NB4 (cell line): ENCODE data around the gene SND1.

Experiments used
- DNase-seq: peaks from one replicate; pipeline ENCODE4 v3.0.0; 2010; ENCODE audit warnings: low read depth
- H3K4me3 ChIP-seq: one replicate; pipeline ENCODE4 v1.5.1; 2011; ENCODE audit warnings: mild to moderate bottlenecking, low read depth, low read length, moderate library complexity
- MYC ChIP-seq: IDR thresholded peaks from 2 replicates; pipeline ENCODE4 v1.6.1; 2011; ENCODE audit warnings: low read depth, low read length
- POLR2A ChIP-seq: IDR thresholded peaks from 2 replicates; pipeline ENCODE4 v1.6.1; 2011; ENCODE audit warnings: mild to moderate bottlenecking; ENCODE audit not compliant: insufficient read length; ENCODE audit errors: extremely low read depth
- TF ChIP-seq, protein P1 (sequence below): IDR thresholded peaks from one replicate; pipeline ENCODE4 v1.5.1; 2012; ENCODE audit warnings: low read depth, low read length
- TF ChIP-seq, protein P2 (sequence below): IDR thresholded peaks from 2 replicates; pipeline ENCODE4 v1.6.1; 2011; ENCODE audit warnings: low read depth, low read length

The SND1 gene

DNA sequence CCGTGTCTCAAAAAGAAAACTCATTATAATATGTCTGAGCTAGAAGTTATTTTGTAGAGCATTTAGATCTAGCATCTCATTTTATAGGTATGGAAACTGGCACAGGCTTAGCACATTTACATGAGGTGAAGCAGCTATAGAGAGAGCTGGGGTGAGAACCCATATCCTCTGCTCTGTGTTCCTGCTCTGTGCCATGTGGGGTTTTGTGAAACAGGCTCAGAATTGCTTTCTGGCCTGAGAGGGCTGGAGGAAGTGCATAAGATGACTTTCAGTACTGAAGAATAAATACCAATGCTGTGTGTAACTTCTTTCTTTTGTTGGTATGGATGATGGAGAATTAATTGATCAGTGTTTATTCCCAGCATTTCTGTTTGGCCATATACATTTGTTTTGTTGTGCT is 220.1 kb downstream of the SND1 start:
- DNase-seq = no peak
- TF ChIP-seq, protein P1, sequence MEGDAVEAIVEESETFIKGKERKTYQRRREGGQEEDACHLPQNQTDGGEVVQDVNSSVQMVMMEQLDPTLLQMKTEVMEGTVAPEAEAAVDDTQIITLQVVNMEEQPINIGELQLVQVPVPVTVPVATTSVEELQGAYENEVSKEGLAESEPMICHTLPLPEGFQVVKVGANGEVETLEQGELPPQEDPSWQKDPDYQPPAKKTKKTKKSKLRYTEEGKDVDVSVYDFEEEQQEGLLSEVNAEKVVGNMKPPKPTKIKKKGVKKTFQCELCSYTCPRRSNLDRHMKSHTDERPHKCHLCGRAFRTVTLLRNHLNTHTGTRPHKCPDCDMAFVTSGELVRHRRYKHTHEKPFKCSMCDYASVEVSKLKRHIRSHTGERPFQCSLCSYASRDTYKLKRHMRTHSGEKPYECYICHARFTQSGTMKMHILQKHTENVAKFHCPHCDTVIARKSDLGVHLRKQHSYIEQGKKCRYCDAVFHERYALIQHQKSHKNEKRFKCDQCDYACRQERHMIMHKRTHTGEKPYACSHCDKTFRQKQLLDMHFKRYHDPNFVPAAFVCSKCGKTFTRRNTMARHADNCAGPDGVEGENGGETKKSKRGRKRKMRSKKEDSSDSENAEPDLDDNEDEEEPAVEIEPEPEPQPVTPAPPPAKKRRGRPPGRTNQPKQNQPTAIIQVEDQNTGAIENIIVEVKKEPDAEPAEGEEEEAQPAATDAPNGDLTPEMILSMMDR = no peak
- TF ChIP-seq, protein P2, sequence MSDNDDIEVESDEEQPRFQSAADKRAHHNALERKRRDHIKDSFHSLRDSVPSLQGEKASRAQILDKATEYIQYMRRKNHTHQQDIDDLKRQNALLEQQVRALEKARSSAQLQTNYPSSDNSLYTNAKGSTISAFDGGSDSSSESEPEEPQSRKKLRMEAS = no peak
- no peak for TF ChIP-seq POLR2A
- no peak for TF ChIP-seq MYC

DNA sequence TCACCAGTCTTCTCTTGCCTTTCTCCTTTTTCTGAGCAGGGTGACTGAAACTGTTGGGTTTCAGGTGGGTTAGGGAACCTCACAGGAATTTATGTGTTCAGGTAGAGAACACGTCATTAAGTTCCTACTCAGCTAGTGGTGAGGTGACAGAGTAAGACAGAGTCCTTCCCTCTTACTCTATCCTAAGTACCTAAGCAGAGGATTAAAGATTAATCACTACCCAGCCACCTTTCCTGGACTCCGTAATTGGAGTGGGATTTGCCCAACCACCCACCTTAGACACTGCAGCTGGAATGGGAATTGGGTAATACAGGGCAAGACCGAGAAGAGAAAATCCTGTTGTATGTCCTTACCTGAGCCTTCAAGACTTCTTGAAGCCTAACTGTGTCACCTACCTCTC is 221.2 kb downstream of the SND1 start:
- TF ChIP-seq POLR2A (no peak), MYC (no peak)
- TF ChIP-seq, protein P1 = no peak
- TF ChIP-seq, protein P2 = no peak
- no peak for DNase-seq
- no peak overlapping the region for H3K4me3 ChIP-seq

More for the DNA sequence above, 220.1 kb downstream of the SND1 start:
- H3K4me3 ChIP-seq = no peak overlapping the region

DNA sequence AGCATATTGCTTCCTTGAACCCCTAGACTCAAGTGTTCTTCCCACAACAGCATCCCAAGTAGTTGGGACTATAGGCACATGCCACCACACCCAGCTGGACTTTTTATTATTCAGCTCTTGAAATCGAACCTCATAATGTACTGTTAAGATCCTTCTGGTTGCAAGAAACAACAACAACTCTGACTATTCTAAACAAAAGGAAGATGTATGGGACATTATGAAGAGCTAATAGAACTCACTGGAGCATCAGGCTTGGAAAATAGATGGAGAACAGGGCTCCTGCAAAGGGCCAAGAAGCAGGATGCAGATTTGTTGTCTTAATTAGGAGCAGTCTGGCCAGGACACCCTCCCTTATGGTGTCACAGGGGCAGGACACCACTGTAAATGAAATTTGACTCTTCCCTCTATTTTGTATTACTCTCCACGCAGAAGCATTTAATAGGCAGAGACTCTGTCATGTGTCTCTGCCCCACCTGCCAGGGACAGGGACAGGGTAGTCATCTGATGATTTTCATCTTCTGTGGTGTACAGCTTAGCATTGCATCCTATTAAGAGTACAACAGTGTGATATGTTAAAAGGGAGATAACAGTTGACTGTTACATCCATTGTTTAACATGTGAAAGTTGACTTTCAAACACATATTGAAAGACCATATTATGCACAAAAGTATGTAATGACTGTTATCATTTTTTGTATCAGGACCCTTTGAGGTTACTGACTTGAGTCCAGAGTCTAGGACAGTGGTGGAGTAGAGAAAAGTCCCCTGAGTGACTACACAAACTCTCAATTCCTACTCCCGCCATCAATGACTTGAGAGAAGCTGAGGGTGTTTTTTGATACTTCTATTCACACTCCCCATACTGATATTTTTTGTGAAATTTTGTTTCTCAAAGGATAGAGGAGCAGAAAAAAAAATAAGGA is 222.0 kb downstream of the SND1 start:
- no peak overlapping the region for H3K4me3 ChIP-seq
- TF ChIP-seq MYC (no peak), POLR2A (no peak)
- TF ChIP-seq, protein P2 = no peak
- TF ChIP-seq, protein P1 = no peak
- DNase-seq = no peak

DNA sequence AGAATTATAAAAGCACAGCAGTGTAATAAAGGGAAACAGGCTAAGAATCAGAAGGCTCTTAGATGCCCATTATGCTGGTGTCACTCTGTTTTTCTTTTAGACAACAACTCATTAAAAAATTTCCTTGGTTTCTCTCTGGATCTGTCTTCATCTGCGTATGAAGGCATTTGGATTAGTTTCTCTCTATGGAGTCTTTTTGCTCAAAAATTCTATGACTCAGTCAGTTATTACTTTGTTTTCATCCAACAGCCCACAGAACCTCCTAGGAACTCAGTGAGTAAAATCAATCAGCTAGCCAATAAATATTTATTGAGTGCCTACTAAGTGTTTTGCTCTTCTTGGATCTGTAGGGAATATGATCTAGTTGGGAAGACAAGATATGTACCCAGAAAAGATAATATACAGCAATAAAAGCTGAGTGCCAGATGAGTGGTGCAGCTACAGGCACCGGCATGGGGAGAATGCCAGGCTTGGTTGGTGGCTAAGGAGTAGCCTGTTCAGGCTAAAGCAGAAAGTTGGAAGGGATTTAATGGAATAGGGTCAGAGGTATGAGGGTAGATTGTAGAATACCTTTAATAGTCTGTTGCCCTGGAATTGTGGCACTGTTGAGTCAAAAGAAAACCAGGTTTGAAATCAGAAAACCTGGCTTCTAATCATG is 223.1 kb downstream of the SND1 start:
- no peak for DNase-seq
- TF ChIP-seq, protein P1 = no peak
- TF ChIP-seq MYC (no peak), POLR2A (no peak)
- TF ChIP-seq, protein P2 = no peak
- no peak overlapping the region for H3K4me3 ChIP-seq

DNA sequence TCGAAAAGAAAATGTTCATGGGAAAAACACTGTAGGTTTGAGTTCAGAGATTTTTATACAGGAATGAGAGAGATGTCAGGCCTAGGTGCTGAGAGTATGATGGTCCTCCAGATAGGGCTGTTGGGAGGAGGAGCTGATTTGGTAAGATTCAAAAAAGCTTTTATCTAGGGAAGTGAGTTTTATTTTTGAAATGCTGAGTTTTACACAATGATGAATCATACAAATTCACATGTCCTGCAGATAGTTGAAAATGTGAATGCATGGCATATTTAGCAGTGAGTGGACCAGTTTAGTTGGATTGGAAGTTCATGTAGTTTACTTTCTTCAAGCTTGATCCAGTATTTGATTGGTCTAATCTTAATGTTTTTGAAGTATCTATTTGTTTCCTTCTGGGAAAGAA is 224.4 kb downstream of the SND1 start:
- no peak for DNase-seq

DNA sequence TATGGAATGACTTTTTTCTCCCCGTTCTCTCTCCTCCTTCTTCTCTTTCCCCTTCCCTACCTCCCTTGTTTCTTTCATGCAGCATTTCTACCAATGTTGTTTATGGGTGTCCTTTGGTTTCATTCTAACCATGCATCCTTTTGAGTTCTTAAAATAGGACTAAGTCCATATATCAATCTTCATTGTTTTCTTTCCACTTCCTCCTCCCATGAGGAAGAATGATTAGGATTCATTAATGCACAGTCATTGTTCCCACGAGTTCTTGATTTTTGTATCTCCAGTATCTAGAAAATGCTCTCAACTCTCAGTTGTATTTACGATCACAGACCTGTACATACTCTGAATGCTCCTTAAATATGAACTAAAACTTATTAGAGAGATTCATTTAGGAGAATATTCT is 226.0 kb downstream of the SND1 start:
- no peak overlapping the region for H3K4me3 ChIP-seq
- DNase-seq = no peak
- TF ChIP-seq POLR2A = no peak
- TF ChIP-seq, protein P1 = no peak
- TF ChIP-seq, protein P2 = no peak
- no peak for TF ChIP-seq MYC

More for the DNA sequence above, 224.4 kb downstream of the SND1 start:
- TF ChIP-seq MYC (no peak), POLR2A (no peak)
- no peak overlapping the region for H3K4me3 ChIP-seq
